ENCODE results near the gene C16orf86.

DNA sequence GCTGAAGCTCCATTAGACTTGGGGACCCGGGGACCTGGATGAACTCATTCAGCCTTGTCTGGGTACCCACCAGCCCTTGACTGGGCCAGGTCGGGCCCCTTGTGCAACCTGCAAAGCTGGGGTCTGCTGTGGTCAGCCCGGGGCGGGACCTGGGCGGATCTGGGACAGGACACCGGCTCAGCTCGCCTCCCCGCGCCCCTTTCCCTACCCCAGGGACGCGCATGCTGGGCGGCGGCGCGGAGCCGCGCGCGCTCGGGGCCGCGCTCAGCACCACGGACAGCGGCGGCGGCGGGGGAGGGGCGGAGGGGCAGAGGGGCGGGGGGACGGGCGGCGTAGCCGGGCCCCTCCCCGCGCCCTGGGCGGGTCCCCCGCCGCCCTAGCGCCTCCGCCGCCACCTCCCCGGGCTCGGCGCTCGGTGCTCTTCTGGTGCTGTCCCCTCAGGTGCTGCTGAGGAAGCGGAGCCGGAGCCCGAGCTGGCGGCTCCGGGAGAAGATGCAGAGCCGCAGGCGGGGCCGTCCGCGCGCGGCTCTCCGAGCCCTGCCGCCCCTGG is 14.0 kb upstream of the C16orf86 start:
- TF ChIP-seq, protein P1, sequence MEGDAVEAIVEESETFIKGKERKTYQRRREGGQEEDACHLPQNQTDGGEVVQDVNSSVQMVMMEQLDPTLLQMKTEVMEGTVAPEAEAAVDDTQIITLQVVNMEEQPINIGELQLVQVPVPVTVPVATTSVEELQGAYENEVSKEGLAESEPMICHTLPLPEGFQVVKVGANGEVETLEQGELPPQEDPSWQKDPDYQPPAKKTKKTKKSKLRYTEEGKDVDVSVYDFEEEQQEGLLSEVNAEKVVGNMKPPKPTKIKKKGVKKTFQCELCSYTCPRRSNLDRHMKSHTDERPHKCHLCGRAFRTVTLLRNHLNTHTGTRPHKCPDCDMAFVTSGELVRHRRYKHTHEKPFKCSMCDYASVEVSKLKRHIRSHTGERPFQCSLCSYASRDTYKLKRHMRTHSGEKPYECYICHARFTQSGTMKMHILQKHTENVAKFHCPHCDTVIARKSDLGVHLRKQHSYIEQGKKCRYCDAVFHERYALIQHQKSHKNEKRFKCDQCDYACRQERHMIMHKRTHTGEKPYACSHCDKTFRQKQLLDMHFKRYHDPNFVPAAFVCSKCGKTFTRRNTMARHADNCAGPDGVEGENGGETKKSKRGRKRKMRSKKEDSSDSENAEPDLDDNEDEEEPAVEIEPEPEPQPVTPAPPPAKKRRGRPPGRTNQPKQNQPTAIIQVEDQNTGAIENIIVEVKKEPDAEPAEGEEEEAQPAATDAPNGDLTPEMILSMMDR (conservative IDR thresholded peaks at IDR 0.05 in 1 of 2, IDR thresholded peaks at IDR 0.05 in 1 of 2; ENCODE audit: low read depth in 1 of 2, low read length in 2 of 2) = no peak
- no peak for TF ChIP-seq EZH2 (IDR thresholded peaks at IDR 0.05; ENCODE audit: low read length, missing control alignments)

All from fibroblast of lung (primary cell).